HL-60 (cell line): ENCODE data around the gene HNRNPC.

Experiments used
- POLR2AphosphoS5 ChIP-seq: IDR thresholded peaks from 2 replicates; pipeline ENCODE4 v1.6.1; 2012; ENCODE audit warnings: low read depth
- TF ChIP-seq, protein P1 (sequence below): IDR thresholded peaks from one replicate; pipeline ENCODE4 v1.5.1; 2011; ENCODE audit warnings: low read length, control low read depth, inconsistent platforms; ENCODE audit not compliant: insufficient read depth

DNA sequence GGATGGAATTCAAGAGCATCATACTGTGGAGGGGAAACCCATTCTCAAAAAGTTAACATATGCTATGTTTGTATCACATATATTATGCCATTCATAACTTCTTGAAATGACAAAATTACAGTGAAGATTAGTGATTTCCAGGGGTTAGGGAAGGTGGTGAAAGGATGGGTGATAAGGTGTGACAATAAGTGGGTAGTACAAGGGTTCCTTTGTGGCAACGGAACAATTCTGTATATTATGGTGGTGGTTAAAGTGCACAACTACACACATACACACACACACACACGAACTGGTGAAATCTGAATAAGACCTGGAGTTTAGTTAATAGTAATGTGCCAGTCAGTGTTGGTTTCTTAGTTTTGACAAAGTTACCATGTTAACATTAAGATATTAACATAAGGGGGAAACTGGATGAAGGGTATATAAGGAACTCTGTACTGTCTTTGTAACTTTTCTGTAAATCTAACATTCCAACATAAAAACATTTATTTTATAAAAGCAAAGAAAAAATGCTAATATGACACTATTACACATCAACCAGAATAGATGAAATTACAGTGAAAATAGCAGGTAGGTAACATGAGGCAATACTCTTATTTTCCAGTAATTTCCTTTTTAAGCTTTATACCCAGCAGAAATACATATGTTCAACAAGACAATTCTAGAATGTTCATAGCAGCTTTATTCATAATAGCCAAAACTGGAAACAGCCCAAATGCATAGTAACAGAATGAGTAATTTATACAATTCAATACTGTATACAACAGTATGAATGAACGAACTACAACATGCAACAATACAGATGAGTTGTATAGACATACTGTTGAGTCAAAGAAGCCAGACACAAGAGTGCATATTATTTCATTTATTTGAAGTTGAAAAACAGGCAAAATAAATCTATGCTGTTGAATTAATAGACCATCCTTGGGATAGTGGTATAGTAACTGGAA is 69.4 kb downstream of the HNRNPC start:
- TF ChIP-seq POLR2AphosphoS5, result no peak
- TF ChIP-seq, protein P1, sequence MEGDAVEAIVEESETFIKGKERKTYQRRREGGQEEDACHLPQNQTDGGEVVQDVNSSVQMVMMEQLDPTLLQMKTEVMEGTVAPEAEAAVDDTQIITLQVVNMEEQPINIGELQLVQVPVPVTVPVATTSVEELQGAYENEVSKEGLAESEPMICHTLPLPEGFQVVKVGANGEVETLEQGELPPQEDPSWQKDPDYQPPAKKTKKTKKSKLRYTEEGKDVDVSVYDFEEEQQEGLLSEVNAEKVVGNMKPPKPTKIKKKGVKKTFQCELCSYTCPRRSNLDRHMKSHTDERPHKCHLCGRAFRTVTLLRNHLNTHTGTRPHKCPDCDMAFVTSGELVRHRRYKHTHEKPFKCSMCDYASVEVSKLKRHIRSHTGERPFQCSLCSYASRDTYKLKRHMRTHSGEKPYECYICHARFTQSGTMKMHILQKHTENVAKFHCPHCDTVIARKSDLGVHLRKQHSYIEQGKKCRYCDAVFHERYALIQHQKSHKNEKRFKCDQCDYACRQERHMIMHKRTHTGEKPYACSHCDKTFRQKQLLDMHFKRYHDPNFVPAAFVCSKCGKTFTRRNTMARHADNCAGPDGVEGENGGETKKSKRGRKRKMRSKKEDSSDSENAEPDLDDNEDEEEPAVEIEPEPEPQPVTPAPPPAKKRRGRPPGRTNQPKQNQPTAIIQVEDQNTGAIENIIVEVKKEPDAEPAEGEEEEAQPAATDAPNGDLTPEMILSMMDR, result no peak
